WERI-Rb-1 (cell line): Measurements from ENCODE around the gene ELP6.

ENCODE experiments used
- DNase-seq: peaks from one replicate; pipeline ENCODE4 v3.0.0-alpha.2; 2020
- H3K27ac ChIP-seq: fragments of 250-450 bp; sonication (Bioruptor Pico); 2 replicates; pipeline ENCODE4 v1.5.1; 2020; ENCODE audit warnings: mild to moderate bottlenecking, moderate library complexity
- H3K27me3 ChIP-seq: fragments of 250-450 bp; sonication (Bioruptor Pico); 2 replicates; pipeline ENCODE4 v1.5.1; 2021; ENCODE audit warnings: mild to moderate bottlenecking, low read depth, moderate library complexity; ENCODE audit not compliant: insufficient read depth, severe bottlenecking
- H3K36me3 ChIP-seq: fragments of 250-450 bp; sonication (Bioruptor Pico); 2 replicates; pipeline ENCODE4 v1.5.1; 2020; ENCODE audit warnings: mild to moderate bottlenecking, moderate library complexity
- H3K4me3 ChIP-seq: 2 replicates; pipeline ENCODE4 v1.5.1; 2011; ENCODE audit warnings: low read depth, mild to moderate bottlenecking, control low read depth, low read length
- H3K9me3 ChIP-seq: fragments of 250-450 bp; sonication (Bioruptor Pico); 2 replicates; pipeline ENCODE4 v1.5.1; 2021; ENCODE audit warnings: mild to moderate bottlenecking, moderate library complexity; ENCODE audit not compliant: severe bottlenecking
- TF ChIP-seq, protein P1 (sequence below): IDR thresholded peaks from 2 replicates; pipeline ENCODE4 v1.5.1; 2011; ENCODE audit warnings: low read depth, mild to moderate bottlenecking, control low read depth, inconsistent platforms, low read length

Gene ELP6

DNA sequence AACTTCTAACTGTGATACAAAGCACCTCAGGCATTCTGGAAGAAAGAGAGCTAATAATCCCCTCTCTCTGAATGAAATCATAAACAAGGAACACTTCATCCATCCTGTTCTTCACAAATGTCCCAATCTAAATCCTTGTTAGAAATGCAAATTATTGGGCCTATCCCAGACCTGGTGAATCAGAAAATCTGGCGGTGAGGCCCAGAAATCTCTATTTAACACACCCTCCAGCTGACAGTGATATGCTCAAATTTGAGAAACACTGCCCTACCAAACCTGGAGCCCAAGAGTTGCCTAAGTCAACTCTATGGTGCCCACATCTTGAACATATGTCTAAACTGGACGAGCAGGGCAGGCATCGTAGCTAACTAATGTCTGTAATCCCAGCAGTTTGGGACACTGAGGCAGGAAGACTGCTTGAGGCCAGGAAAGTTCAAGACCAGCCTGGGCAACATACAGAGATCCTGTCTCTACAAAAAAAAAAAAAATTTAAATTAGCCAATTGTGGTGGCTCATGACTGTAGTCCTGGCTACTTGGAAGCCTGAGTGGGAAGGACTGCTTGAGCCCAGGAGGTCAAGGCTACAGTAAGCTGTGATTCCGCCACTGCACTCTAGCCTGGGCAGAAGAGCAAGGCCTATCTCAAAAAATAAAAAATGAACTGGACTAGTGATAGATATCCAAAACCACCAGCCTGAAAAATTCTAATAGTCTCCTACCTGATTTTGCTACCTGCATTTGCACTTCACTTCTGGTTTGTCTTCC is 60.9 kb downstream of the ELP6 start:
- H3K9me3 ChIP-seq, result no peaks in the 10 kb centered on the region
- DNase-seq, result no peak
- no peaks in the 10 kb centered on the region for H3K36me3 ChIP-seq
- no peaks in the 10 kb centered on the region for H3K27me3 ChIP-seq
- no peak overlapping the region for H3K4me3 ChIP-seq
- TF ChIP-seq, protein P1, sequence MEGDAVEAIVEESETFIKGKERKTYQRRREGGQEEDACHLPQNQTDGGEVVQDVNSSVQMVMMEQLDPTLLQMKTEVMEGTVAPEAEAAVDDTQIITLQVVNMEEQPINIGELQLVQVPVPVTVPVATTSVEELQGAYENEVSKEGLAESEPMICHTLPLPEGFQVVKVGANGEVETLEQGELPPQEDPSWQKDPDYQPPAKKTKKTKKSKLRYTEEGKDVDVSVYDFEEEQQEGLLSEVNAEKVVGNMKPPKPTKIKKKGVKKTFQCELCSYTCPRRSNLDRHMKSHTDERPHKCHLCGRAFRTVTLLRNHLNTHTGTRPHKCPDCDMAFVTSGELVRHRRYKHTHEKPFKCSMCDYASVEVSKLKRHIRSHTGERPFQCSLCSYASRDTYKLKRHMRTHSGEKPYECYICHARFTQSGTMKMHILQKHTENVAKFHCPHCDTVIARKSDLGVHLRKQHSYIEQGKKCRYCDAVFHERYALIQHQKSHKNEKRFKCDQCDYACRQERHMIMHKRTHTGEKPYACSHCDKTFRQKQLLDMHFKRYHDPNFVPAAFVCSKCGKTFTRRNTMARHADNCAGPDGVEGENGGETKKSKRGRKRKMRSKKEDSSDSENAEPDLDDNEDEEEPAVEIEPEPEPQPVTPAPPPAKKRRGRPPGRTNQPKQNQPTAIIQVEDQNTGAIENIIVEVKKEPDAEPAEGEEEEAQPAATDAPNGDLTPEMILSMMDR, result no peak
- no peak overlapping the region for H3K27ac ChIP-seq
